ENCODE data around the gene FKBP3.

Gene FKBP3

DNA sequence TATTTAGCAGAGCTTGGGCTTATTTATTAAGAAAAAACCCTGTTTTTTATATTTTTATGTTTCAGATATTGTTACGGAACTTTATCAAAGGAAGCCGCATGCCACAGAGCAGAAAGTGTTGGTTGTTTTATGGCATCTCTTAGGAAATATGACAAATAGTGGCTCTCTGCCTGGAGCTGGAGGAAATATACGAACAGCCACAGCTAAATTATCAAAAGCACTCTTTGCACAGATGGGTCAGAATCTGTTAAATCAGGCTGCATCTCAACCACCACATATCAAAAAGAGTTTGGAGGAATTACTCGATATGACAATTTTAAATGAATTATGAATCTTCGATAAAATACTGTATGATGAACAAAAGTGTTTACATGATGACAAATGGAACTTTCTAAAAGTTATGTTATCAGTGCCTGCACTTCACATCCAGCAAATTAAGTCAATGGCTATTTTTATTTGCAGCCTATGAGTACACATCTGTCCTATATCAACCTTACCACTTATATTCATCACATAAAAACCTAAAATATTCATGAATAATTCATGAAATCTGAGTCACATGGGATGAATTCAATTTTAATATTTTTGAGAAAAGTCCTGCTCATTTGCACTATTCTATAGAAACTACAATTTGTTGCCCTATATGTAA, 60.9 kb downstream of the FKBP3 start:
- ATAC-seq (ENCODE audit: low read depth) (no peak), DNase-seq (ENCODE audit: low spot score) (no peak)
- Histone ChIP-seq H3K27ac (ENCODE audit: poor library complexity, severe bottlenecking) (no peak overlapping the region), H3K4me1 (ENCODE audit: insufficient read depth, poor library complexity, severe bottlenecking) (no peaks in the 10 kb centered on the region), H3K9me3 (ENCODE audit: severe bottlenecking) (no peaks in the 10 kb centered on the region), H3K4me3 (ENCODE audit: severe bottlenecking) (no peak overlapping the region), H3K27me3 (ENCODE audit: insufficient read depth, poor library complexity, severe bottlenecking) (no peaks in the 10 kb centered on the region), H3K36me3 (ENCODE audit: low read depth) (peaks cover 32% of the 10 kb centered on the region)
- TF ChIP-seq, protein P1, sequence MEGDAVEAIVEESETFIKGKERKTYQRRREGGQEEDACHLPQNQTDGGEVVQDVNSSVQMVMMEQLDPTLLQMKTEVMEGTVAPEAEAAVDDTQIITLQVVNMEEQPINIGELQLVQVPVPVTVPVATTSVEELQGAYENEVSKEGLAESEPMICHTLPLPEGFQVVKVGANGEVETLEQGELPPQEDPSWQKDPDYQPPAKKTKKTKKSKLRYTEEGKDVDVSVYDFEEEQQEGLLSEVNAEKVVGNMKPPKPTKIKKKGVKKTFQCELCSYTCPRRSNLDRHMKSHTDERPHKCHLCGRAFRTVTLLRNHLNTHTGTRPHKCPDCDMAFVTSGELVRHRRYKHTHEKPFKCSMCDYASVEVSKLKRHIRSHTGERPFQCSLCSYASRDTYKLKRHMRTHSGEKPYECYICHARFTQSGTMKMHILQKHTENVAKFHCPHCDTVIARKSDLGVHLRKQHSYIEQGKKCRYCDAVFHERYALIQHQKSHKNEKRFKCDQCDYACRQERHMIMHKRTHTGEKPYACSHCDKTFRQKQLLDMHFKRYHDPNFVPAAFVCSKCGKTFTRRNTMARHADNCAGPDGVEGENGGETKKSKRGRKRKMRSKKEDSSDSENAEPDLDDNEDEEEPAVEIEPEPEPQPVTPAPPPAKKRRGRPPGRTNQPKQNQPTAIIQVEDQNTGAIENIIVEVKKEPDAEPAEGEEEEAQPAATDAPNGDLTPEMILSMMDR (IDR thresholded peaks at IDR 0.05; ENCODE audit: poor library complexity, severe bottlenecking), result no peak

DNA sequence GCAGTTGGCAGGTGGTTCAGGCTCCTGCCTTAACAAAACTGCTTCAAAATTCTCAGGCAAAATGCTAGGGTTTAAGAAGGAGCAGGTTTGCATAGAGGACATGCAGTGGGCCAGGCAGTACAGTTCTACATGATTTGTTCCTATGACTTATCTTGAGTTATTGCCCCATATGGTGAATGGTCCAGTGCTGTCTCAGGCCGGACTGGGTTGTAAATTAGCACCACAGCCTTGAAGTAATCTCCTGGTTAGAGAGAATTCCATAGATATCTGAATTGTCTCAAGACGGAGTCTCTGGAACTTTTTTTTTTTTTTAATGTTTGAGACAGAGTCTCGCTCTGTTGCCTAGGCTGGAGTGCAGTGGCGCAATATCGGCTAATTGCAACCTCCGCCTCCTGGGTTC, 62.2 kb downstream of the FKBP3 start:
- no peak for ATAC-seq (ENCODE audit: low read depth)
- TF ChIP-seq, protein P1 (IDR thresholded peaks at IDR 0.05; ENCODE audit: poor library complexity, severe bottlenecking), result no peak
- Histone ChIP-seq H3K36me3 (ENCODE audit: low read depth) (peaks cover 45% of the 10 kb centered on the region), H3K27ac (ENCODE audit: poor library complexity, severe bottlenecking) (no peak overlapping the region), H3K4me3 (ENCODE audit: severe bottlenecking) (no peak overlapping the region), H3K27me3 (ENCODE audit: insufficient read depth, poor library complexity, severe bottlenecking) (no peaks in the 10 kb centered on the region), H3K4me1 (ENCODE audit: insufficient read depth, poor library complexity, severe bottlenecking) (no peaks in the 10 kb centered on the region), H3K9me3 (ENCODE audit: severe bottlenecking) (no peaks in the 10 kb centered on the region)
- DNase-seq (ENCODE audit: low spot score), result no peak

DNA sequence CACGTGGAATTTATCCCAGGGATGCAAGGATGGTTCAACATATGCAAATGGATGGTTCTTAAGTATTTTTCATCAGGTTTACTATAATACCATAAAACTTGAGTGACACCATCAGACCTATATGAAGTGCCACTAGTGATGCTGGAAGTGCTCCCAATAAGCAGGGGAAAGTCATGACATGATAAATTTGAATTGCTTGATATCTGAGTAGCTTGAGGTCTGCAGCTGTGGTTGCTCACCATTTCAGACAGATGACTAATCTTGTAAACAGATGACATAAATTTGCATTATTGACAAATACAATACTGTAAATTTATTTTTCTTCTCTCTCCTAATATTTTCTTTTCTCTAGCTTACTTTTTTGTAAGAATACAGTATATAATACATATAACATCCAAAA, 64.1 kb downstream of the FKBP3 start:
- Histone ChIP-seq H3K4me3 (ENCODE audit: severe bottlenecking) (no peak overlapping the region), H3K27ac (ENCODE audit: poor library complexity, severe bottlenecking) (no peak overlapping the region), H3K36me3 (ENCODE audit: low read depth) (peaks cover 50% of the 10 kb centered on the region), H3K27me3 (ENCODE audit: insufficient read depth, poor library complexity, severe bottlenecking) (no peaks in the 10 kb centered on the region), H3K9me3 (ENCODE audit: severe bottlenecking) (no peaks in the 10 kb centered on the region), H3K4me1 (ENCODE audit: insufficient read depth, poor library complexity, severe bottlenecking) (no peaks in the 10 kb centered on the region)
- DNase-seq (ENCODE audit: low spot score) (no peak), ATAC-seq (ENCODE audit: low read depth) (no peak; the same call in 2 of the 3 replicates)
- TF ChIP-seq, protein P1 (IDR thresholded peaks at IDR 0.05; ENCODE audit: poor library complexity, severe bottlenecking), result no peak

DNA sequence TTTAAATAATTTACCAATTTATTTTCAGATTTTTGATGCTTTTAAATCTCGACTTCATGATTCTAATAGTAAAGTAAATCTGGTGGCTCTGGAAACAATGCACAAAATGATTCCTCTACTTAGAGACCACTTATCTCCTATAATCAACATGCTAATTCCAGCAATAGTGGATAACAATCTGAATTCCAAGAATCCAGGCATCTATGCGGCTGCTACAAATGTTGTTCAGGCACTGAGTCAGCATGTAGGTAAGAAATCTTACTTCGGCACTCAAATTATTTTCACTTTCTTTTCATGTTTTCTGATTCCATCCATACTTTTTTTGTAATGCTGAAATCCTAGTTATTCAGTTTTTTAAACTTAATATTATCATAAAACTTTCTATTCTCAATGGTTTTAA, 65.9 kb downstream of the FKBP3 start:
- DNase-seq (ENCODE audit: low spot score), result no peak
- H3K4me1 ChIP-seq (ENCODE audit: insufficient read depth, poor library complexity, severe bottlenecking), result no peaks in the 10 kb centered on the region
- TF ChIP-seq, protein P1 (IDR thresholded peaks at IDR 0.05; ENCODE audit: poor library complexity, severe bottlenecking), result no peak
- H3K27me3 ChIP-seq (ENCODE audit: insufficient read depth, poor library complexity, severe bottlenecking), result no peaks in the 10 kb centered on the region
- peaks cover 45% of the 10 kb centered on the region for H3K36me3 ChIP-seq (ENCODE audit: low read depth)
- no peak overlapping the region for H3K4me3 ChIP-seq (ENCODE audit: severe bottlenecking)
- no peak for ATAC-seq (ENCODE audit: low read depth)
- no peaks in the 10 kb centered on the region for H3K9me3 ChIP-seq (ENCODE audit: severe bottlenecking)
- no peak overlapping the region for H3K27ac ChIP-seq (ENCODE audit: poor library complexity, severe bottlenecking)

DNA sequence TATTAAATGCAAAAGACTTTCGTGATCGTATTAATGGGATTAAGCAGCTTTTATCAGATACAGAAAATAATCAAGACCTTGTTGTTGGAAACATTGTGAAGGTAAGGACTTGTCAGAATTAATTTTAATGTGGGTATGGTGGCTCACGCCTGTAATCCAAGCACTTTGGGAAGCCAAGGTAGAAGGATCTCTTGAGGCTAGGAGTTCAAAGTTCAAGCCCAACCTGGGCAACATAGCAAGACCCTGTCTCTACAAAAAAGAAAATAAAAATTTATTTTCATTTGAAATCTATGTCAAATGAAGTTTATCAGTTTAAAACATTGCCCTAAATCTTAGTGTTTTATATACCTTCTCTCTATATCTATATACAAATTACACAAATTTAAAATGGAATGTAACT, 67.6 kb downstream of the FKBP3 start:
- DNase-seq (ENCODE audit: low spot score), result no peak
- no peaks in the 10 kb centered on the region for H3K9me3 ChIP-seq (ENCODE audit: severe bottlenecking)
- H3K27me3 ChIP-seq (ENCODE audit: insufficient read depth, poor library complexity, severe bottlenecking), result no peaks in the 10 kb centered on the region
- H3K4me3 ChIP-seq (ENCODE audit: severe bottlenecking), result no peak overlapping the region
- no peak for ATAC-seq (ENCODE audit: low read depth)
- no peak overlapping the region for H3K27ac ChIP-seq (ENCODE audit: poor library complexity, severe bottlenecking)
- peaks cover 36% of the 10 kb centered on the region for H3K36me3 ChIP-seq (ENCODE audit: low read depth)
- H3K4me1 ChIP-seq (ENCODE audit: insufficient read depth, poor library complexity, severe bottlenecking), result no peaks in the 10 kb centered on the region
- TF ChIP-seq, protein P1 (IDR thresholded peaks at IDR 0.05; ENCODE audit: poor library complexity, severe bottlenecking), result no peak
